Measurements from ENCODE around the gene LAMA5.

The LAMA5 gene

DNA sequence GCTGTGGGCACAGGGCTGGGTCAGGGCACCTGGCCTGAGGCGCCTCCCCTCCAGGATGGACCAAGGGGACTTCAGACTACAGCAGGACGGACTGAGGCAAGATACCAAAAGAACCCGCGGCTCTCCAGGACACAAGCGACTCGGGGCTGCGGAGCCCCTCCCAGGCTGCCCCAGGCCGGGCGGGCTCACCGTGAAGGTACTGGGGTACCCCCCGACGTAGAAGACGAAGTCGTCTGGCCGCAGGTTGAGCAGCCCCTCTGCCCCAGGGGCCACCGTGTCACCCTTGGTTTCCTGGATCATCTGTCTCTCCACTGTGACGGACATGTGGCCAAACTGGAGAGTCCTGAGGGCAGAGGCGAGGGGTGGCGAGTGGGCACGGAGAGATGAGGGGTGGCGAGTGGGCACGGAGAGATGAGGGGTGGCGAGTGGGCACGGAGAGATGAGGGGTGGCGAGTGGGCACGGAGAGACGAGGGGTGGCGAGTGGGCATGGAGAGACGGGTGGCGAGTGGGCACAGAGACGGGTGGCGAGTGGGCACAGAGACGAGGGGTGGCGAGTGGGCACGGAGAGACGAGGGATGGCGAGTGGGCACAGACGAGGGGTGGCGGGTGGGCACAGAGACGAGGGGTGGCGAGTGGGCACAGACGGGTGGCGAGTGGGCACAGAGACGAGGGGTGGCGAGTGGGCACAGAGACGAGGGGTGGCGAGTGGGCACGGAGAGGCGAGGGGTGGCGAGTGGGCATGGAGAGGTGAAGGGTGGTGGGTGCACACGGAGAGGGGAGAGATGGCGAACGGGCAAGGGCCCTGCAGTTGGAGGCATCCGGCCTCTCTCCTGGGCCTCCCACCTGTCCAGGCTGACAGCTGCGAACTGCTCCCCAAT is 53.4 kb downstream of the LAMA5 start:
- TF ChIP-seq, protein P1, sequence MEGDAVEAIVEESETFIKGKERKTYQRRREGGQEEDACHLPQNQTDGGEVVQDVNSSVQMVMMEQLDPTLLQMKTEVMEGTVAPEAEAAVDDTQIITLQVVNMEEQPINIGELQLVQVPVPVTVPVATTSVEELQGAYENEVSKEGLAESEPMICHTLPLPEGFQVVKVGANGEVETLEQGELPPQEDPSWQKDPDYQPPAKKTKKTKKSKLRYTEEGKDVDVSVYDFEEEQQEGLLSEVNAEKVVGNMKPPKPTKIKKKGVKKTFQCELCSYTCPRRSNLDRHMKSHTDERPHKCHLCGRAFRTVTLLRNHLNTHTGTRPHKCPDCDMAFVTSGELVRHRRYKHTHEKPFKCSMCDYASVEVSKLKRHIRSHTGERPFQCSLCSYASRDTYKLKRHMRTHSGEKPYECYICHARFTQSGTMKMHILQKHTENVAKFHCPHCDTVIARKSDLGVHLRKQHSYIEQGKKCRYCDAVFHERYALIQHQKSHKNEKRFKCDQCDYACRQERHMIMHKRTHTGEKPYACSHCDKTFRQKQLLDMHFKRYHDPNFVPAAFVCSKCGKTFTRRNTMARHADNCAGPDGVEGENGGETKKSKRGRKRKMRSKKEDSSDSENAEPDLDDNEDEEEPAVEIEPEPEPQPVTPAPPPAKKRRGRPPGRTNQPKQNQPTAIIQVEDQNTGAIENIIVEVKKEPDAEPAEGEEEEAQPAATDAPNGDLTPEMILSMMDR (IDR thresholded peaks at IDR 0.05; ENCODE audit: borderline replicate concordance, insufficient read depth, low read depth, low read length) = no peak
- no peak overlapping the region for H3K4me3 ChIP-seq (ENCODE audit: low read depth, low read length)

DNA sequence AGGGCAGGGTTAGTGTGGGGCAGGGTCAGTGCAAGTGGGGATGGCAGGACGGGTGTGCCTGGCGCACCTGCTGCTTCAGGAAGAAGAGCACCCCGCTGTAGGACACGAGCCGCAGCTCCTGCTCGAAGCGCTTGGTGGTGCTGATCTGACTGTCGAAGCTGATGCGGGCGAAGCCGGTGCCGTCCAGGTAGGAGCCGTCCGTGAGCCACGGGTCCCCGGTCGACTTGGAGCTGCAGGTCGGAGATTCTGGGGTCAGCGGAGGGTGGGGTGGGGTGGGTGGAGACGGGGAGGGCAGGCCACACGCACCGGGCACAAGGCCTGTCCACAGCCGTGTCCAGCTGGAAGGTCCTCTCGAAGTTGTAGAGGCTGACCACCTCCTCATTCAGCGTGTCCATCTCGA is 54.1 kb downstream of the LAMA5 start:
- TF ChIP-seq, protein P1 (IDR thresholded peaks at IDR 0.05; ENCODE audit: borderline replicate concordance, insufficient read depth, low read depth, low read length) = no peak

GRCh38 chr20:62312662-62312977 is 54.5 kb downstream of the LAMA5 start:
- TF ChIP-seq, protein P1 (IDR thresholded peaks at IDR 0.05; ENCODE audit: borderline replicate concordance, insufficient read depth, low read depth, low read length) = no peak
- no peak overlapping the region for H3K4me3 ChIP-seq (ENCODE audit: low read depth, low read length)

More for the DNA sequence above, 54.1 kb downstream of the LAMA5 start:
- no peak overlapping the region for H3K4me3 ChIP-seq (ENCODE audit: low read depth, low read length)

- TF ChIP-seq, protein P1 (IDR thresholded peaks at IDR 0.05; ENCODE audit: borderline replicate concordance, insufficient read depth, low read depth, low read length) = no peak
Observed at GRCh38 chr20:62311832-62312661, 55.1 kb downstream of the LAMA5 start.

DNA sequence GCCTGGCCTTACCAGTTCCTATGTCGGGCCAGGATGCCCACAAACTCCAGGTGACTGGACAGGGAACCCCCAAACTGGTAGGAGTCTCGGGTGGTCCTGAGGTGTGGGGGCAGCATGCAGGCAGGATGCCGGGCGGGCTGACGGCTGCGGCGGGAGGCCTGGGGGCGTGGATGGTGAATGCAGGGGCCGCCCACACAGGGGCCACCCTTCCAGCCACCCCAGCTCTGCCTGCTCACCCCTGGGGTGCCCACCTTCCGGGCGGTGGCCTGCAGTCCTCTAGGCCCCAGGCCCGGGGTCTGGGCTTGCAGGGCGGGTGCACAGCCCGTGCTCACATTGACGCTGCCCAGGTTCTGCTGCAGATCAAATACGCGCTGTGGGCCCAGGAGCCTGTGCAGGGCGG is 56.0 kb downstream of the LAMA5 start:
- TF ChIP-seq, protein P1 (IDR thresholded peaks at IDR 0.05; ENCODE audit: borderline replicate concordance, insufficient read depth, low read depth, low read length) = no peak
- no peak overlapping the region for H3K4me3 ChIP-seq (ENCODE audit: low read depth, low read length)

More at GRCh38 chr20:62311832-62312661, 55.1 kb downstream of the LAMA5 start:
- no peak overlapping the region for H3K4me3 ChIP-seq (ENCODE audit: low read depth, low read length)

GRCh38 chr20:62310757-62311121 is 56.4 kb downstream of the LAMA5 start:
- no peak overlapping the region for H3K4me3 ChIP-seq (ENCODE audit: low read depth, low read length)
- TF ChIP-seq, protein P1 (IDR thresholded peaks at IDR 0.05; ENCODE audit: borderline replicate concordance, insufficient read depth, low read depth, low read length) = no peak
